ENCODE measurements around the gene DDX25.

Gene DDX25

DNA sequence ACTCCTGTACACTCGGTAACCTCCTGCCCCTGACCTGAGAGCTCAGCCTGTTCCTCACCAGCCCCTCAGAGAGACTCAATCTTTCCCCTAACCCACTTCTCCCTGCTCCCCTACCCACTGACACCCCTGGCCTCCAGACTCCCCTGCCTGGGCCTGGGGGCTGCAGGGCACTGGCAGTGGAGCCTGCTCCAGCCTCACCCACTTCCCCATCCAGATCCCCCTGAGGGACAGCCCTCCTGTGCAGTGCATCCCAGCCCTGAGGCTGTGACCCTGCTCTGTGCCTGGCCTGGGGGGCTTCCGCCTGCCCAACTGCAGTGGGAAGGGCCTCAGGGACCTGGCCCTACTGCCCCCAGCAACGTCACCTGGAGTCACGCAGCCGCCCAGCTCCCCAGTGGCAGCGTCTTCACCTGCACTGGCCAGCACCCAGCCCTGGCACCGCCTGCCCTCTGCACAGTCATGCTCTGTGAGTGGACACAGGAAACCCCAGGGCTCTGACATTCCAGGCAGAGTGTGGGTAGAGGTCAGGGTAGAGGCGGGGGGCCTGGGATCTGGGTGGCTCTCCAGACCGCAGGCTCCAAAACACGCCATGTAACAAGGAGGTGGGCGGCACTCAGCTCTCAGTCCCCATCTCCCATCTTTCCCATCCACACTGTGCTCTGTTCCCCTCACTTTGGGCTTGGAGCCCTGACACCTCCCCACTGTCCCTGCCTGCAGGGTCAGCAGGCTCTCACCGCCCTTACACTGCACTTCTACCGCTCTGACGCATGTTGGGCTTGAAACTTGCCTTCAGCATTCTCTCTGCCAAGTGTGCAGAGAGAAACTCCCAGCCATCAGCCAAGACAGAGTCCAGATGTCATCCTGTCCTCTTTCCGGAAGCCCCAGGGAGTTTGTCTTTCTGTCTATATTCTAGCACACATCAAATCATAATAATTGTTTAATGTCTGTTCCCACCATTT is 46.7 kb downstream of the DDX25 start:
- no peak for DNase-seq (ENCODE audit: low read depth, low spot score)

- DNase-seq (ENCODE audit: low read depth, low spot score) = no peak
Observed at GRCh38 chr11:125951731-125952130, 47.4 kb downstream of the DDX25 start.

DNA sequence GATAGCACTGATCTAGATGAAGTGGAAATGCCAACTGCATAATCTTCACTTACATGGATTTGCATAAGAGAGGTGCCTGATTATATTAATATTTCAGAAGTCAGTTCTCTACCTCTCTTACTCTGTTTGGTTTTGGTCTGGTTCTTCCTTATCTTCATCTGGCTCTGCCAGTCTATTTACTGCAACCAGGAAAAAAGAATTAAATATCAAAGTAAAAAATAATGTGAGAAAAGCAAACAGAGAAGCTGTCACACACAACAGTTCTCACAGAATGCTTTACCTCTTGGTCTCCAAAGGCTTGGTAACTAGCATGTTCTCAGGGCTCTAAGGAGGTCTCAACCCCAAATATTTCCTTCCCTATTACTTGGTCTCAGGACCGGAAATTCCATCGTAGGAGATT is 48.3 kb downstream of the DDX25 start:
- DNase-seq (ENCODE audit: low read depth, low spot score) = no peak

DNA sequence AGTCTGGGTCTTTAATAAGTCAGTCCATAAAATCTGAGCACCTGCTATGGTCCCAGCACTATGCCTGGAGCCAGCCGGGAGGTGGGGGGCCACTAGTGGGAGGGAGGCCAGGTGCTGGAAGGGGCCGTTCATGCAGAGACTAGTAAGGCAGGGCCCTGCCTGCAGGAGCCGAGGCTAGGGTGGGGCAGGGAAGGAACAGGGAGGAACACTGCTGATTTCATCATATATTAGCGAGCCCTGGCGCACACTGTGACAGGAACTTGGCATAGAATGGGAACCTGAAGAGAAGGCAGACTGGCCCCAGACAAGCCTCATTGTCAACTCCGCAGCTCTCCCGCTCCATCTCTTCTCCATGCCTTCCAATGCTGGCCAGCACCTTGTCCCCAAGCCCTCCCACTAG is 48.7 kb downstream of the DDX25 start:
- DNase-seq (ENCODE audit: low read depth, low spot score) = no peak

- DNase-seq (ENCODE audit: low read depth, low spot score) = no peak
Observed at GRCh38 chr11:125953401-125953935, 49.2 kb downstream of the DDX25 start.

GRCh38 chr11:125954123-125954944 is 50.0 kb downstream of the DDX25 start:
- no peak for DNase-seq (ENCODE audit: low read depth, low spot score)

- no peak for DNase-seq (ENCODE audit: low read depth, low spot score)
Observed at GRCh38 chr11:125954945-125955640, 50.8 kb downstream of the DDX25 start.

DNA sequence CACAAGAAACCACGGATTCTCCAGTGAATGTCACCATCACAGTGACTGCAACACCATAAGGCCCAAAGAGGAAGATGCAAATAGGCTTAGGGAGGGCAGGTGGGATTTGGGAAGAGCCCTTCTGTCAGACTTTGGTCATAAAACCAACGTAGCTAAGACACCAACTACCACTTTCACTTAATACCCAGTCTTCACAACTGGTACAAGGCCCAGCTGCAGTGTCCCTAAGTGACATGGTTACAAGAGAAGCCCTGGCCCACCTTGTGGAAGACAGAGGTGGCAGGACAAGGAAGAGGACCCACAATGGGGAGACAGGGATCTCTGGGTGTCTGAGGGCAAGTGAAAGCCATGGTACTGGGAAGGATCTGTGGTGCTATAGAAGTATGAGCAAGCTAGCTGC is 51.5 kb downstream of the DDX25 start:
- DNase-seq (ENCODE audit: low read depth, low spot score) = no peak

GRCh38 chr11:125956391-125957134 is 52.3 kb downstream of the DDX25 start:
- no peak for DNase-seq (ENCODE audit: low read depth, low spot score)

DNA sequence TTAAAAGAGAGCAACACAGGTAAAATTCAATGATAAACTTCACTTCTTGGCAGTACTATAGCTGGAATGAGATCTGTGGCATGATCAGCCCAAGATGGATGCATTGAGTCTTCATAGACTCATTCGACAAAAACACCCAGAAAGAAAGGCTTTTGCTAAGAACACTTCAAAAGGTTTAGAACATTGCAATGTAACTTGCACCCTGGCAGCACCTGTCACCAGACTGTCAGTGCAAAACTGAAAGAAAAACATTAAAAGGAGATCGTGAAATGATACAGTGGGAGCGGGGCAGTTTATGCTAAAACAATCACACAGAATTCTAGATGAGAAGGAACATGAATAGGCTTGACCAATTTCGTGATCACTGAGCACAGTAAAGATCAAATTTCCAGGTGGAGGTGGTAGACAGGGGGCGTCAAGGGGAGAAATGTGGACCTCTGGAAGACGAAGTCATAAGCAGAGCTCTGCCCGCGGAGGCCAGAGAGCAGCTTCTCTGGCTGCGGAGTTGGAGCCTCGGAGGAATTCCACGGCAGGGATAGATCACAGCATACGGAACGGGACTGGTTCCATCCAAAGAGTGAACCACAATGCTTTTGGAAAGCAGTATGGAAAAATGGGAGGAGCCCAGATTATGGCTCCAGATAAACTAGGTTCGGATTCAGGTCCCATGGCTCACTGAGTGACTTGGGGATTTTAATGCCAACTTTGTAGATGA is 53.5 kb downstream of the DDX25 start:
- no peak for DNase-seq (ENCODE audit: low read depth, low spot score)

GRCh38 chr11:125958872-125959400 is 54.6 kb downstream of the DDX25 start:
- DNase-seq (ENCODE audit: low read depth, low spot score) = no peak

GRCh38 chr11:125959511-125959910 is 55.2 kb downstream of the DDX25 start:
- no peak for DNase-seq (ENCODE audit: low read depth, low spot score)

- DNase-seq (ENCODE audit: low read depth, low spot score) = no peak
Observed at GRCh38 chr11:125959931-125960330, 55.6 kb downstream of the DDX25 start.

DNA sequence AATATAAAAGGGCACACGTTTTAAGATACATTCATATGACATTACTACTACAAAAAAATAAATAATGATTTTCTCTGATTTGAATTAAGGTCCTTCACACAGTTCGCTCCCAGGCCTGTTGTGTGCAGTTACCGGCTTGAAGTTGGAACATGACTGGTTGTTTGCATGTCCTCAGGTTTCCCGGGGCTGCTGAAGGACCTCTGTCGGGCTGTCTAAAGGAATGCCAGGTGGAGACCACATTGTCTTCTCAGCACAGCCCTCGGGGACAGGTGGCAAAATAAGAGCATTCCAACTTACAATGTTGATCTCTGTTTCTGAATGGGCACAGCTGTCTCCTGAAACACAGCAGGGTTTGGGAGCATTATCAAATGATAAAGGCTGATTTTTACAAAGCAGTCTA is 56.5 kb downstream of the DDX25 start:
- no peak for DNase-seq (ENCODE audit: low read depth, low spot score)

GRCh38 chr11:125967515-125967914 is 63.2 kb downstream of the DDX25 start:
- no peak for DNase-seq (ENCODE audit: low read depth, low spot score)

GRCh38 chr11:125968354-125968753 is 64.0 kb downstream of the DDX25 start:
- no peak for DNase-seq (ENCODE audit: low read depth, low spot score)

DNA sequence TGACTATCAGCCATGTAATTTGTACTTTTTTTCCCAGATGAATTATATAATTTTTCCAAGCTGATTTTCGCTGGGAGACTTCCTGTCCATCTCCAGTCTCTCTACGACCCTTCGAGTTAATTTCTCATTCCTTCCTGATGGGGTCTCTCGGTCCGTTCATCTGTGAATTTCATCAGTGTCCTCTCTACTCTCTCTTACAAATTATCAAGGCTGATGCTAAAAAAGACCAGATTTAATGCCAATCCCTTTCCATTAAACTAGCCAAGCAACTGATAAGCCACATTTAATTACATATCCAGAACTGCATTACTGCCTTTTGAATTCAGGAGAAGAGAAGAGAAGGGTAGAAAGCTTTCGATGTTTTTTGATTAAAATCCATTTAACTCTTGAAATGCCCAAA is 67.3 kb downstream of the DDX25 start:
- no peak for DNase-seq (ENCODE audit: low read depth, low spot score)

GRCh38 chr11:125974284-125974683 is 70.0 kb downstream of the DDX25 start:
- no peak for DNase-seq (ENCODE audit: low read depth, low spot score)

DNA sequence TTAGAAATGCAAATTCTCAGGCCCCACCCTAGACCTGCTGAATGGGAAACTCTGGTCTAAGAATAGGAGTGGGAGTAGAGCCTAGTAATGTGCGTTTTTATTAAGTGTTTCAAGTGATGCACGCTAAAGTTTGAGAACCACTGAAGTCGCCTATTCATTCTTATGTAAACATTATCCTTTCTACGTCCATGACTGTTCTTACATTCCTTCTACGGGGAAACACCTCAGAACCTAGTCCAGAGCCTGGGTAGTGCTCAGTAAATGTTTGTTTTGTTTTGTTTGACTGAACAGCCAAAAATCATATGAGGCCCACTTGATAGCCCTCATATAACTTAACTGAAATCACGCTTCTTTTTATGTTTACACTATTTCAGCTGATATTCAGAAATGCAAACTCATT is 71.3 kb downstream of the DDX25 start:
- no peak for DNase-seq (ENCODE audit: low read depth, low spot score)

DNA sequence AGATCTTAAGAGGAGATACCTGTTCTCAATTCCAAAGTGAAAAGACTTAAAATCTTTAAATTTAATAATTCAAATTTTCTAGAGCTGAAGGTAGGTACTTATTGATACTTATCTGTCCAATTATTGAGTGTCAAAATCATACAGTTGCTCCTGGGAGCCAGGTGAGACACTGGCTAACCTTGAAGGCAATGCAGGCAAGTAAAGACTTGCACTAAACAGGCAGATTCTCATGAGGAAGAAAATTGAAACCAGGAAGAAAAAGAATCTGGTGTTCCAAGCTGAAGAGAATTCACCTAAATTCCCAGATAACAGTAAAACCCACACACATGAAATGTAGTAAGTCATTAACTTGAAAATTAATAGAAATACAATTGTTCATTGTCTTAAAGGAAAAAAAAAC is 71.8 kb downstream of the DDX25 start:
- no peak for DNase-seq (ENCODE audit: low read depth, low spot score)
